Activated naive CD4-positive, alpha-beta T cell treated with anti-CD3 and anti-CD28 coated beads, Interleukin-2, amount 10 ng/mL, durations not matched to agents 5 hours and 36 hours (primary cell): ENCODE data around the gene ZMYND11. TPM values are rescaled to one million over a fixed set of nuclear protein-coding genes. Genes with fewer than 3 reads are reported as not detected.

ENCODE experiments used
- total RNA-seq, 2 experiments: library from RNA; stranded (reverse); gene quantifications; one replicate each; pipeline ENCODE4 v1.2.3, GENCODE V29; 2021

Gene ZMYND11
- 10 to 100 TPM; 38.6 to 40.5 TPM for total RNA-seq

DNA sequence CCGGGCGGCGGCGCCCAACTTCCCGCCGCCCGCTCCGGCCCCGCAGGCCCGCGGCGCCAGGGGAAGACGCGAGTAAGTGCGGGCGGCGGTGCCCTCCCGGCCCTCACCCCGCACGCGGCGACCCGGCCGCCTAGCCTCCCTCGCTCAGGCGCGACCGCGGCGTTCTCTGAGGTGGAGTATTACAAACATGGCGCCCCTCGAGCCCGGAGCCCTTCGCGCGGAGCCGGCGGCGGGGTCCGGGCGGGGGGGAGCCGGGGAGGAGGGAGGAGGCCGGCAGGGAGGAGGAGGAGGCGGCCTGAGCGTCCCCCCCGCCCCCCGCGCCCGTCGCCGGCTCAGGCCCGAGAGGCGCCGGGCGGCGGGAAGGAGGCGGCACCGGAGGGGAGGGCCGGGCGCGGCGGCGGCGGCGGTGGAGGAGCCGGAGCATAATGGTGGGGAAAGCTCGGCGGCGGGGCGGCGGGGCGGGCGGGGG, at the start of gene ZMYND11:
ZMYND11 (plus strand) TSS at position 324 of the 469 bp plus-strand sequence. CDS start 44,558 bp downstream, outside the sequence.

Other genes starting within 250 kb of the ZMYND11 start
- not detected for gene TUBB8, start 86.2 kb upstream of the ZMYND11 start, total RNA-seq